IPS-20b (cell line): Measurements from ENCODE around the gene KCTD11.
"Not testable (repeated sequence)": the region's sequence is repeated elsewhere in the genome, so short reads cannot be mapped to it uniquely, and the experiment has no call there.

ENCODE experiments used
- H3K27ac ChIP-seq: one replicate; pipeline ENCODE4 v1.5.1; 2013; ENCODE audit warnings: low read length
- H3K27me3 ChIP-seq: 2 replicates; pipeline ENCODE4 v1.6.1; 2013; ENCODE audit warnings: mild to moderate bottlenecking, low read length, inconsistent platforms; ENCODE audit not compliant: insufficient read depth
- H3K36me3 ChIP-seq: 2 replicates; pipeline ENCODE4 v1.6.1; 2013; ENCODE audit warnings: low read depth, mild to moderate bottlenecking, inconsistent platforms, low read length, moderate library complexity; ENCODE audit not compliant: insufficient read depth
- H3K4me1 ChIP-seq: 2 replicates; pipeline ENCODE4 v1.6.1; 2013; ENCODE audit warnings: mild to moderate bottlenecking, control low read depth, inconsistent platforms, low read length, moderate library complexity; ENCODE audit not compliant: insufficient read depth
- H3K4me3 ChIP-seq: 2 replicates; pipeline ENCODE4 v1.5.1; 2013; ENCODE audit warnings: mild to moderate bottlenecking, low read length, inconsistent platforms
- H3K9ac ChIP-seq: 2 replicates; pipeline ENCODE4 v1.6.1; 2013; ENCODE audit warnings: low read depth, mild to moderate bottlenecking, inconsistent platforms, low read length, moderate library complexity
- H3K9me3 ChIP-seq: 2 replicates; pipeline ENCODE4 v1.6.1; 2013; ENCODE audit warnings: mild to moderate bottlenecking, low read depth, low read length, inconsistent platforms; ENCODE audit not compliant: insufficient read depth

Gene KCTD11

DNA sequence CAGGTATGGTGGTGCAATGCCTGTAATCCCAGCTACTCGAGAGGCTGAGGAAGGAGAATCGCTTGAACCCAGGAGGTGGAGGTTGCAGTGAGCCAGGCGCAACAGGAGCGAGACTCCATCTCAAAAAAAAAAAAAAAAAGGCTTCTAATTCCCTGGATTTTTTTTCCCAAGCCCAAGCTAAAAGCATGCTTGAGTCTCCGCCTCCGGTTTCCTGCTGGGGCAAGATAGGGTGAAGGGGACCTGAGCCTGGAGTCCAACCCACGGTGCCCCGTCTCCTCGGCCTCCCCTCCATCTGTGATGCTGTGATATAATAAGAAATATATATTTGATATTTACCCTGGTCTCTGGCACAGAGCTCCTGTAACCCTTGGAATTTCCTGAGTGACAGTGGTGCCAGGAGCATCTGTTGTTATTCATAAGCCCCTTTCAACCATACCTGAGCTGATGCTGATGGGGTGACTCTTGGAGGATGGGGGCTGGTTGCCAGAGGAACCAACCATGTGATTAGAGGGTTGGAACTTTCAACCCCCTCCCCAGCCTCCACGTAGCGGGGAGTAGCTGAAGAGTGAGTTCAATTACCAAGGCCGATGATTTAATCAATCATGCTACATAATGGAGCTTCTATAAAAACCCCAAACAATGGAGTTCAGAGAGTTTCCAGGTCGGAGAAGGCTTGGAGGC lies 16.1 kb downstream of the KCTD11 start:
- no peaks in the 10 kb centered on the region for H3K9me3 ChIP-seq
- H3K4me3 ChIP-seq, result peak overlapping the region; percentile 40; the same call in 1 of the 2 replicates
- peaks cover 3% of the 10 kb centered on the region; the same call in 1 of the 2 replicates for H3K4me1 ChIP-seq
- no peak overlapping the region for H3K27ac ChIP-seq
- no peaks in the 10 kb centered on the region for H3K36me3 ChIP-seq
- no peak overlapping the region for H3K9ac ChIP-seq
- H3K27me3 ChIP-seq, result peaks cover 7% of the 10 kb centered on the region; the same call in 1 of the 2 replicates

DNA sequence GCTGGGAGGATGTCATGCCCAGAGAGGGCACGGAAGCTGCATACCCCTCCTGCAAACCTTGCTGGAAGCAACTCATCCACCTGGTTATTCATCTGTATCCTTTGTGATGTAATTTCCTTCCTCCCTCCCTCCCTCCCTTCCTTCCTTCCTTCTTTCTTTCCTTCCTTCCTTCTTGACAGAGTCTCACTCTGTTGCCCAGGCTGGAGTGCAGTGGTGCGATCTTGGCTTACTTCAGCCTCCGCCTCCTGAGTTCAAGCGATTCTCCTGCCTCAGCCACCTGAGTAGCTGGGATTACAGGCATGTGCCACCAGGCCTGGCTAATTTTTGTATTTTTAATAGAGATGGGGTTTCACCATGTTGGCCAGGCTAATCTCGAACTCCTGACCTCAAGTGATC lies 16.6 kb downstream of the KCTD11 start:
- H3K4me3 ChIP-seq, result peak overlapping the region; percentile 40; the same call in 1 of the 2 replicates
- H3K9ac ChIP-seq, result not testable (repeated sequence)

DNA sequence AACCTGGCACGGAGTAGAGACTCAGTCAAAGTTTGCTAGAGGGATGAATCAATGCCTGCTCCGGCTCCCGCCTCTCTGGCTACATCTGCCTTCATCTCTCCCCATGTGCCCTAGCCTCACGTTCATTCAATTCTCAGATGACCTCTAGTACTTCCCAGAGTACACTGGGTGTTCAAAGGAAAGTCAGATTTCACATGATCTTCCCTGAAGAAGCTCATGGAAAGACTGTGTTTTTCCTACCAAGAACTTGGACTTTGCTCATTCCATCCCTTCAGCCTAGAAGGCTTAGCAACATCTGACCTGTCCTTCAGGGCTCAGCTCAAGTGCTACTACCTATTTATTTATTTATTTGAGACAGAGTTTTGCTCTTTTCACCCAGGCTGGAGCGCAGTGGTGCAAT lies 17.9 kb downstream of the KCTD11 start:
- Histone ChIP-seq H3K27ac (no peak overlapping the region), H3K4me1 (peaks cover 3% of the 10 kb centered on the region; the same call in 1 of the 2 replicates), H3K4me3 (no peak overlapping the region), H3K9ac (no peak overlapping the region), H3K27me3 (peaks cover 7% of the 10 kb centered on the region; the same call in 1 of the 2 replicates), H3K36me3 (no peaks in the 10 kb centered on the region), H3K9me3 (no peaks in the 10 kb centered on the region)

More for the DNA sequence above, 16.6 kb downstream of the KCTD11 start:
- H3K27ac ChIP-seq, H3K4me1 ChIP-seq, H3K36me3 ChIP-seq, H3K27me3 ChIP-seq, H3K9me3 ChIP-seq: not testable (repeated sequence)

DNA sequence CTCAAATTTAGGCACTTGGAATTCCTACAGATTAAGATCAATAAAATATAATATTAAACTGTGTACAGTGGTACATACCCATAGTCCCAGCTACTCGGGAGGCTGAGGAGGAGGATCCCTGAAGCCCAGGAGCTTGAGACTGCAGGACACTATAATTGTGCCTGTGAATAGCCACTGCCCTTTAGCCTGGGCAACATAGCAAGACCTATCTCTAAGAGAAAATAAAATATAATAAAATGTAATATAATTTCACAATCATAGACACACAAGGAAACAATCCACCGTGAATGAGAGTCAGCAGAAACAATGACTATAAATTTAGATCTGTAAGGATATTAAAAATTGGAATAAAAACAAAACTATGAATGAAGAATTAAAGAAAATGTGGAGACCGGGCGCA lies 18.9 kb downstream of the KCTD11 start:
- Histone ChIP-seq H3K9ac (no peak overlapping the region), H3K4me3 (no peak overlapping the region), H3K4me1 (peaks cover 3% of the 10 kb centered on the region; the same call in 1 of the 2 replicates), H3K27me3 (peaks cover 7% of the 10 kb centered on the region; the same call in 1 of the 2 replicates), H3K9me3 (no peaks in the 10 kb centered on the region), H3K36me3 (no peaks in the 10 kb centered on the region), H3K27ac (no peak overlapping the region)

DNA sequence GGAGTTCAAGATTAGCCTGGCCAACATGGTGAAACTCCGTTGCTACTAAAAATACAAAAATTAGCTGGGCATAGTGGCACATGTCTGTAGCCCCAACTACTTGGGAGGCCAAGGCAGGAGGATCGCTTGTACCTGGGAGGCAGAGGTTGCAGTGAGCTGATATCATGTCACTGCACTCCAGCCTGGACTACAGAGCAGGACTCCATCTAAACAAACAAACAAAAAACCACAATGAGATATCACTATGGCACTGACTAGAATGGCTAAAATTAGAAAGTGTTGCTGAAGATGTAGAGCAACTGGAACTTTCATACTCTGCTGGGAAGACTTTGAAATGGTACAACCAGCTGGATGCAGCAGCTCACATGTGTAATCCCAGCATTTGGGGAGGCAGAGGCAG lies 22.4 kb downstream of the KCTD11 start:
- Histone ChIP-seq H3K36me3 (no peaks in the 10 kb centered on the region), H3K9ac (no peak overlapping the region), H3K27me3 (peaks cover 9% of the 10 kb centered on the region), H3K4me1 (no peaks in the 10 kb centered on the region), H3K4me3 (no peak overlapping the region), H3K9me3 (no peaks in the 10 kb centered on the region), H3K27ac (no peak overlapping the region)

- no peak overlapping the region for H3K4me3 ChIP-seq
- no peaks in the 10 kb centered on the region for H3K4me1 ChIP-seq
- no peak overlapping the region for H3K9ac ChIP-seq
- H3K27ac ChIP-seq, result no peak overlapping the region
- peaks cover 50% of the 10 kb centered on the region for H3K27me3 ChIP-seq
- H3K9me3 ChIP-seq, result no peaks in the 10 kb centered on the region
- no peaks in the 10 kb centered on the region for H3K36me3 ChIP-seq
Measured at GRCh38 chr17:7379134-7379533, 27.2 kb downstream of the KCTD11 start.

GRCh38 chr17:7380321-7380720 lies 28.4 kb downstream of the KCTD11 start:
- H3K9ac ChIP-seq, result peak overlapping the region; percentile 56; the same call in 1 of the 2 replicates
- H3K4me1 ChIP-seq, result 0 out of 2 replicates have a peak, but pooled peaks cover 2% of the 10 kb centered on the region
- H3K36me3 ChIP-seq, result no peaks in the 10 kb centered on the region
- H3K4me3 ChIP-seq, result peak overlapping the region; percentile 72
- peaks cover 50% of the 10 kb centered on the region for H3K27me3 ChIP-seq
- no peak overlapping the region for H3K27ac ChIP-seq
- no peaks in the 10 kb centered on the region for H3K9me3 ChIP-seq

DNA sequence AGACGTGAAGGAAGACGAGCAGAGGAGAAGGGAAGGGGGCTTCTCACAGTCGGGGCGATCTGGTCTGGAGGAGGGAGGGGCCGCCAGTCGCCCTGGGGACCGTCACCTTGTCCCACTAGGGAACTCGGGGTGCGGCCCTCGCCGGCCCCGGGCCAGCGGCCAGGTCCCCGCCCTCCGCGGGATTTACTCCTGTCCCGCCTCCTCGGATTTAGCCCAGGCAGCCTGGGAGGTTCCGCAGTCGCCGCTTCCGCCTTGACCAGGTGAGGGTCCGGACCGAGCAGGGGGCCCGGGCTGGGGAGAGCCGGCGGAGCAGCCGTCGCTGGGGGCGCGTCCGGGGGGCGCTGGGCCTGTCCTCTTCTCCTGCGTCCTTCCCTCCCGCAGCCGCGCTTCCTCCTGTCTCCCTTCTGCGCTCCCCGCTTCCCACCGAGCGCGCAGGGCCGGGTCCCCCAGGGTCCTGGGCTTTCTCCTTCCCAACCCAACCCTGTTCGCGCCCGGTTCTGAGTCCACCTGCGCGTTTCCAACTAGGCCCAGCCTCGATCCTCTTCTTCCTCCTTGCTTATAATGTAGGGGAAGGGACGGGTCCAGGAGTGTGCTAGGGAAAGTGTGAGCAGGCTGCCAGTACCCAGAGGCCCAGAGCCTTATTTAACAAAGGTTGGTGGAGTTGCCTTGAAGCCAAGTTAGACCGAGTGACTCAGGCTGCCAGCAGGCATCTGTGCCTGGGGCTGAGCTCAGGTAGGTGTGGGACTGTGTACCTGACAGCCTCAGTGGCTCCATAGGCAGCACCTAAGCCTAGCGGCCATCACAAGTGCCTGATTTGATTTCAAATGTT lies 29.1 kb downstream of the KCTD11 start, which contains the start of gene TNK1:
TNK1 (plus strand) TSS at position 235 of the 829 bp plus-strand sequence. CDS start 1,838 bp downstream, outside the sequence.
- peak within 1 kb of the TSS; percentile 56; the same call in 1 of the 2 replicates for H3K9ac ChIP-seq
- peak within 1 kb of the TSS; percentile 72 for H3K4me3 ChIP-seq

DNA sequence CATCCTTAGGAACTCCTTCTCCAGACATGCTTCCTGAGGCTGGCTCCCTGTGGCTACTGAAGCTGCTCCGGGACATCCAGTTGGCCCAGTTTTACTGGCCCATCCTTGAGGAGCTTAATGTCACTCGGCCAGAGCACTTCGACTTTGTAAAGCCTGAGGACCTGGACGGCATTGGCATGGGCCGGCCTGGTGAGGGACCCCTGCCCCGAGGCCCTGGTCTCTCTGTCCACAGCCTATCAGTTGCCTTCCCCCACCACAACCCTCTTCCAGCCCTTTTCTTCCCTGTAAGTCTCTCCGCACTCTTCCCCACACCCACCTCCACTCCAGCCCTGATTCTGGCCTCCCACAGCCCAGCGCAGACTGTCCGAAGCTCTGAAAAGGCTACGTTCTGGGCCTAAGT lies 30.9 kb downstream of the KCTD11 start:
- H3K4me1 ChIP-seq, result 0 out of 2 replicates have a peak, but pooled peaks cover 2% of the 10 kb centered on the region
- peaks cover 4% of the 10 kb centered on the region; the same call in 1 of the 2 replicates for H3K36me3 ChIP-seq
- no peak overlapping the region for H3K27ac ChIP-seq
- no peak overlapping the region for H3K9ac ChIP-seq
- H3K4me3 ChIP-seq, result no peak overlapping the region
- H3K27me3 ChIP-seq, result peaks cover 50% of the 10 kb centered on the region
- H3K9me3 ChIP-seq, result no peaks in the 10 kb centered on the region

More for the DNA sequence above, 29.1 kb downstream of the KCTD11 start, which contains the start of gene TNK1:
- H3K36me3 ChIP-seq, result peaks cover 3% of the 10 kb centered on the region; the same call in 1 of the 2 replicates
- no peak within 1 kb of the TSS for H3K27ac ChIP-seq
- H3K9me3 ChIP-seq, result no peaks in the 10 kb centered on the region
- 0 out of 2 replicates have a peak, but pooled peaks cover 2% of the 10 kb centered on the region for H3K4me1 ChIP-seq
- H3K27me3 ChIP-seq, result peaks cover 50% of the 10 kb centered on the region

DNA sequence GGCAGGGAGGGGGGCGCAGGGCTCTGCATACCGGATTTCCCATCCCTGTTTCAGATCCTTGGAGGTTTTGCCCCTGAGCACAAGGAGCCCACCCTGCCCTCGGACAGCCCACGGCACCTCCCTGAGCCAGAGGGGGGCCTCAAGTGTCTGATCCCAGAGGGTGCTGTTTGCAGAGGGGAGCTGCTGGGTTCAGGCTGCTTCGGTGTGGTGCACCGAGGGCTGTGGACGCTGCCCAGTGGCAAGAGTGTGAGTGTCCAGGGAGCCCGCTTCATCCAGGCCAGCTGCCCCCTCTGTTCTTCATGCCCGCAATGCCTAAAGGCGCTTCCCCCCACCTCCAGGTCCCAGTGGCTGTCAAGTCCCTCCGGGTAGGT lies 31.4 kb downstream of the KCTD11 start:
- H3K4me1 ChIP-seq, result 0 out of 2 replicates have a peak, but pooled peaks cover 2% of the 10 kb centered on the region
- peak overlapping the region; percentile 78; the same call in 1 of the 2 replicates for H3K4me3 ChIP-seq
- peaks cover 5% of the 10 kb centered on the region for H3K36me3 ChIP-seq
- peaks cover 50% of the 10 kb centered on the region for H3K27me3 ChIP-seq
- no peaks in the 10 kb centered on the region for H3K9me3 ChIP-seq
- H3K27ac ChIP-seq, result no peak overlapping the region
- no peak overlapping the region for H3K9ac ChIP-seq

- H3K9ac ChIP-seq, result peak overlapping the region; percentile 73; the same call in 1 of the 2 replicates
- no peak overlapping the region for H3K27ac ChIP-seq
- H3K4me3 ChIP-seq, result peak overlapping the region; percentile 78
Measured at GRCh38 chr17:7383742-7384488, 32.0 kb downstream of the KCTD11 start.

More at GRCh38 chr17:7383742-7384488, 32.0 kb downstream of the KCTD11 start:
- H3K27me3 ChIP-seq, result peaks cover 50% of the 10 kb centered on the region
- 0 out of 2 replicates have a peak, but pooled peaks cover 2% of the 10 kb centered on the region for H3K4me1 ChIP-seq
- no peaks in the 10 kb centered on the region for H3K9me3 ChIP-seq
- peaks cover 11% of the 10 kb centered on the region for H3K36me3 ChIP-seq
